Ascending aorta (tissue), 2 donors: ENCODE measurements around the gene CHST10. TPM values are rescaled to one million over a fixed set of nuclear protein-coding genes. Genes with fewer than 3 reads are reported as not detected.

Source experiments
- DNase-seq, 2 donors: peaks; one replicate each; pipeline ENCODE4 v3.0.0-alpha.2; 2019; ENCODE audit warnings: low spot score in 2 of 2
- H3K27ac ChIP-seq, 2 donors: fragments of 200-600 bp; sonication (generic); one replicate each; pipeline ENCODE4 v1.5.1; 2016 to 2017; ENCODE audit warnings: mild to moderate bottlenecking in 1 of 2
- H3K27me3 ChIP-seq: fragments of 200-600 bp; sonication (generic); one replicate; pipeline ENCODE4 v1.5.1; 2017
- H3K36me3 ChIP-seq, 2 donors: fragments of 200-600 bp; sonication (generic); one replicate each; pipeline ENCODE4 v1.5.1; 2016
- H3K4me1 ChIP-seq, 2 donors: fragments of 200-600 bp; sonication (generic); one replicate each; pipeline ENCODE4 v1.5.1; 2016 to 2017; ENCODE audit warnings: mild to moderate bottlenecking in 1 of 2
- H3K4me3 ChIP-seq, 2 donors: fragments of 200-600 bp; sonication (generic); one replicate each; pipeline ENCODE4 v1.5.1; 2016 to 2017; ENCODE audit warnings: mild to moderate bottlenecking in 1 of 2
- H3K9me3 ChIP-seq, 2 donors: fragments of 200-600 bp; sonication (generic); one replicate each; pipeline ENCODE4 v1.5.1; 2016
- CTCF ChIP-seq, 3 experiments: fragments of 200-600 bp in 2 of 3; fragments of 450-650 bp in 1 of 3; sonication (generic) in 2 of 3; IDR thresholded peaks; one replicate each; pipeline ENCODE4 v1.5.1; 2016 to 2019; ENCODE audit warnings: antibody characterized with exemption in 3 of 3, mild to moderate bottlenecking in 1 of 3, moderate library complexity in 1 of 3
- intact Hi-C: fragments of 100-400 bp; cut with DNase I; formaldehyde crosslinking; loops from one replicate; pipeline ENCODE4 v1.15.1; 2023
- total RNA-seq: library from RNA; depleted of rRNA; stranded (reverse); fragments of >200 nt; gene quantifications from one replicate; pipeline ENCODE4 v1.1.0, GENCODE V29; 2016

CHST10 gene
- total RNA-seq, 1 donor from 2014 or later, result 4.9 TPM

GRCh38 chr2:100413571-100413970 lies 3.9 kb downstream of the CHST10 start:
- Histone ChIP-seq H3K4me1 (peaks cover 0 to 6% of the 10 kb centered on the region in 2 donors), H3K36me3 (no peaks in the 10 kb centered on the region), H3K27ac (no peak overlapping the region), H3K4me3 (no peak overlapping the region), H3K27me3 (no peaks in the 10 kb centered on the region), H3K9me3 (no peaks in the 10 kb centered on the region)
- DNase-seq, result no peak
- intact Hi-C loops, result loop anchor here (10.0 kb wide), 1 partner anchor 591 kb away; the partner anchor contains the start of gene RPL31
- TF ChIP-seq CTCF (IDR thresholded peaks at IDR 0.05), result no peak

- TF ChIP-seq CTCF (IDR thresholded peaks at IDR 0.05), result no peak
- H3K36me3 ChIP-seq, result no peaks in the 10 kb centered on the region
- intact Hi-C loops, result loop anchor here (10.0 kb wide), 1 partner anchor 592 kb away; the partner anchor contains the start of gene RPL31
- H3K4me3 ChIP-seq, result no peak overlapping the region
- no peaks in the 10 kb centered on the region for H3K27me3 ChIP-seq
- no peak overlapping the region for H3K27ac ChIP-seq
- DNase-seq, result no peak
- no peaks in the 10 kb centered on the region for H3K9me3 ChIP-seq
- H3K4me1 ChIP-seq, result peaks cover 0 to 6% of the 10 kb centered on the region in 2 donors
Observed at GRCh38 chr2:100412881-100413321, 4.6 kb downstream of the CHST10 start.

DNA sequence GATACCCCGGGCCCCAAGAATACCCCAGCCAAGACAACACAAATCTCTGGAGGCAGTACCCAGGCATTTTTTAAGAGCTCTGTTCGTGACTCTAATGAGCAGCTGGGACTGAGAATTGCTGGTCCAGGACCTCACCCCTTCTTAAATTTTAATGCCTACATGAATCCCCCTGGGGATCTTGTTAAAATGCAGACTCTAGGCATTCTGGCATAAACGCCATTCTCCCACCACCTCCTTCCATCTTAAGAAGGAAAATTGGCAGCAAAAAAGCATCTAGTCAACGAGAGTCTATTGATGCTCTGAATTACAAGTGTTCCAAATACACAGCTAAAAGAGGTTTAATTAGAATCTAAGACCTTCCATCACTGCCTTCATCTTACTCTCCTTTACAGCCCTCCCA lies 5.0 kb downstream of the CHST10 start:
- Histone ChIP-seq H3K36me3 (peaks cover 0 to under 1% of the 10 kb centered on the region in 2 donors), H3K4me1 (peaks cover 0 to 6% of the 10 kb centered on the region in 2 donors), H3K4me3 (no peak overlapping the region), H3K27ac (no peak overlapping the region), H3K27me3 (no peaks in the 10 kb centered on the region), H3K9me3 (no peaks in the 10 kb centered on the region)
- DNase-seq, result no peak
- intact Hi-C loops, result loop anchor here (10.0 kb wide), 1 partner anchor 592 kb away; the partner anchor contains the start of gene RPL31
- no peak for TF ChIP-seq CTCF (IDR thresholded peaks at IDR 0.05)

- no peak for TF ChIP-seq CTCF (IDR thresholded peaks at IDR 0.05)
- peaks cover 0 to 5% of the 10 kb centered on the region in 2 donors for H3K36me3 ChIP-seq
- no peak overlapping the region for H3K4me3 ChIP-seq
- H3K27ac ChIP-seq, result no peak overlapping the region
- no peaks in the 10 kb centered on the region for H3K27me3 ChIP-seq
- H3K9me3 ChIP-seq, result no peaks in the 10 kb centered on the region
- peaks cover 0 to 6% of the 10 kb centered on the region in 2 donors for H3K4me1 ChIP-seq
- DNase-seq, result no peak
- intact Hi-C loops, result loop anchor here (10.0 kb wide), 1 partner anchor 593 kb away; the partner anchor contains the start of gene RPL31
Observed at GRCh38 chr2:100411841-100412292, 5.6 kb downstream of the CHST10 start.

GRCh38 chr2:100409975-100410647 lies 7.4 kb downstream of the CHST10 start:
- no peak for TF ChIP-seq CTCF (IDR thresholded peaks at IDR 0.05)
- Histone ChIP-seq H3K9me3 (no peaks in the 10 kb centered on the region), H3K36me3 (peaks cover 14 to 19% of the 10 kb centered on the region in 2 donors), H3K27me3 (no peaks in the 10 kb centered on the region), H3K4me1 (no peaks in the 10 kb centered on the region), H3K27ac (no peak overlapping the region), H3K4me3 (no peak overlapping the region)
- DNase-seq, result no peak
- intact Hi-C loops, result loop anchor here (10.0 kb wide), 1 partner anchor 595 kb away; the partner anchor contains the start of gene RPL31
